ENCODE results near the gene TMEM125. TPM values are rescaled to one million over a fixed set of nuclear protein-coding genes. Genes with fewer than 3 reads are reported as not detected.
A peak's percentile ranks its signal among the peaks of the same experiment; 100 is the strongest.

The TMEM125 gene
- total and polyA plus RNA-seq, 2 experiments from 2014 or later, result not detected

- no peak overlapping the region for H2AFZ ChIP-seq
- WGBS, 2 experiments (ENCODE audit: low coverage in 1 of 2, low lambda C conversion rate in 2 of 2, missing lambda C conversion rate in 2 of 2), result 85 to 88% methylated on average over 22 to 24 of the region's 24 CpGs
Measured at GRCh38 chr1:43312663-43313515, 43.1 kb downstream of the TMEM125 start.

GRCh38 chr1:43313771-43314170 is 44.0 kb downstream of the TMEM125 start:
- Histone ChIP-seq H3K9me2 (ENCODE audit: insufficient read depth) (no peaks in the 10 kb centered on the region), H3K36me3 (ENCODE audit: low read depth) (no peaks in the 10 kb centered on the region), H3K27ac (no peak overlapping the region), H3K9ac (no peak overlapping the region), H3K4me3 (no peak overlapping the region), H3K79me2 (ENCODE audit: insufficient read depth) (no peaks in the 10 kb centered on the region), H3K9me3 (ENCODE audit: low read depth) (no peaks in the 10 kb centered on the region), H3K4me1 (ENCODE audit: insufficient read depth) (no peaks in the 10 kb centered on the region), H2AFZ (no peak overlapping the region), H3K4me2 (ENCODE audit: unreplicated experiment) (no peak overlapping the region), H3F3A (ENCODE audit: insufficient read depth) (no peaks in the 10 kb centered on the region), H3K27me3 (replicated peaks; ENCODE audit: insufficient read depth) (no peaks in the 10 kb centered on the region; the same call in 1 of the 2 replicates), H4K20me1 (ENCODE audit: insufficient read depth) (no peaks in the 10 kb centered on the region)
- TF ChIP-seq EZH2 (IDR thresholded peaks at IDR 0.05; ENCODE audit: insufficient read depth, poor library complexity, severe bottlenecking) (no peak), EZH2phosphoT487 (IDR thresholded peaks at IDR 0.05; ENCODE audit: insufficient read depth, low read depth) (no peak)
- in situ Hi-C loops (cut with MboI), result no loop called here
- DNase-seq, result no peak
- WGBS, 2 experiments (ENCODE audit: low coverage in 1 of 2, low lambda C conversion rate in 2 of 2, missing lambda C conversion rate in 2 of 2), result 88 to 90% methylated on average over 10 of the region's 10 CpGs

More at GRCh38 chr1:43312663-43313515, 43.1 kb downstream of the TMEM125 start:
- Histone ChIP-seq H4K20me1 (ENCODE audit: insufficient read depth) (no peaks in the 10 kb centered on the region), H3K9me2 (ENCODE audit: insufficient read depth) (no peaks in the 10 kb centered on the region), H3K27me3 (replicated peaks; ENCODE audit: insufficient read depth) (no peaks in the 10 kb centered on the region; the same call in none of the 2 replicates), H3K4me3 (no peak overlapping the region), H3K36me3 (ENCODE audit: low read depth) (no peaks in the 10 kb centered on the region), H3K4me2 (ENCODE audit: unreplicated experiment) (no peak overlapping the region), H3K9ac (no peak overlapping the region), H3F3A (ENCODE audit: insufficient read depth) (no peaks in the 10 kb centered on the region), H3K9me3 (ENCODE audit: low read depth) (no peaks in the 10 kb centered on the region), H3K4me1 (ENCODE audit: insufficient read depth) (no peaks in the 10 kb centered on the region), H3K27ac (no peak overlapping the region), H3K79me2 (ENCODE audit: insufficient read depth) (no peaks in the 10 kb centered on the region)
- TF ChIP-seq EZH2phosphoT487 (IDR thresholded peaks at IDR 0.05; ENCODE audit: insufficient read depth, low read depth), result no peak
- TF ChIP-seq EZH2 (IDR thresholded peaks at IDR 0.05; ENCODE audit: insufficient read depth, poor library complexity, severe bottlenecking), result no peak
- no peak for DNase-seq
- in situ Hi-C loops (cut with MboI), result no loop called here

GRCh38 chr1:43314233-43314632 is 44.5 kb downstream of the TMEM125 start:
- no peaks in the 10 kb centered on the region; the same call in 1 of the 2 replicates for H3K27me3 ChIP-seq (replicated peaks; ENCODE audit: insufficient read depth)
- H4K20me1 ChIP-seq (ENCODE audit: insufficient read depth), result no peaks in the 10 kb centered on the region
- no peaks in the 10 kb centered on the region for H3F3A ChIP-seq (ENCODE audit: insufficient read depth)
- no peaks in the 10 kb centered on the region for H3K4me1 ChIP-seq (ENCODE audit: insufficient read depth)
- H3K4me3 ChIP-seq, result no peak overlapping the region
- WGBS, 2 experiments (ENCODE audit: low coverage in 1 of 2, low lambda C conversion rate in 2 of 2, missing lambda C conversion rate in 2 of 2), result 84 to 93% methylated on average over 5 of the region's 5 CpGs
- H2AFZ ChIP-seq, result no peak overlapping the region
- H3K9ac ChIP-seq, result no peak overlapping the region
- no peaks in the 10 kb centered on the region for H3K9me2 ChIP-seq (ENCODE audit: insufficient read depth)
- no peaks in the 10 kb centered on the region for H3K36me3 ChIP-seq (ENCODE audit: low read depth)
- no peak for TF ChIP-seq EZH2phosphoT487 (IDR thresholded peaks at IDR 0.05; ENCODE audit: insufficient read depth, low read depth)
- TF ChIP-seq EZH2 (IDR thresholded peaks at IDR 0.05; ENCODE audit: insufficient read depth, poor library complexity, severe bottlenecking), result no peak
- no peaks in the 10 kb centered on the region for H3K79me2 ChIP-seq (ENCODE audit: insufficient read depth)
- peak; percentile 33 for DNase-seq
- H3K9me3 ChIP-seq (ENCODE audit: low read depth), result no peaks in the 10 kb centered on the region
- H3K27ac ChIP-seq, result no peak overlapping the region
- no peak overlapping the region for H3K4me2 ChIP-seq (ENCODE audit: unreplicated experiment)
- in situ Hi-C loops (cut with MboI), result no loop called here

GRCh38 chr1:43315481-43315880 is 45.7 kb downstream of the TMEM125 start:
- no peak overlapping the region for H3K4me2 ChIP-seq (ENCODE audit: unreplicated experiment)
- in situ Hi-C loops (cut with MboI), result no loop called here
- H3K4me1 ChIP-seq (ENCODE audit: insufficient read depth), result no peaks in the 10 kb centered on the region
- H3K4me3 ChIP-seq, result no peak overlapping the region
- no peak for DNase-seq
- H4K20me1 ChIP-seq (ENCODE audit: insufficient read depth), result no peaks in the 10 kb centered on the region
- H3K9me2 ChIP-seq (ENCODE audit: insufficient read depth), result no peaks in the 10 kb centered on the region
- no peaks in the 10 kb centered on the region for H3K36me3 ChIP-seq (ENCODE audit: low read depth)
- no peaks in the 10 kb centered on the region; the same call in 1 of the 2 replicates for H3K27me3 ChIP-seq (replicated peaks; ENCODE audit: insufficient read depth)
- 83 to 90% methylated on average over 3 of the region's 3 CpGs for WGBS, 2 experiments (ENCODE audit: low coverage in 1 of 2, low lambda C conversion rate in 2 of 2, missing lambda C conversion rate in 2 of 2)
- H3K27ac ChIP-seq, result no peak overlapping the region
- TF ChIP-seq EZH2phosphoT487 (IDR thresholded peaks at IDR 0.05; ENCODE audit: insufficient read depth, low read depth), result no peak
- H3K9me3 ChIP-seq (ENCODE audit: low read depth), result no peaks in the 10 kb centered on the region
- no peaks in the 10 kb centered on the region for H3F3A ChIP-seq (ENCODE audit: insufficient read depth)
- no peak overlapping the region for H3K9ac ChIP-seq
- no peaks in the 10 kb centered on the region for H3K79me2 ChIP-seq (ENCODE audit: insufficient read depth)
- H2AFZ ChIP-seq, result no peak overlapping the region

Measured in GM23248 (cell line).